Fibroblast of skin of abdomen (primary cell): ENCODE measurements around the gene IRF7.

Experiments used
- DNase-seq: peaks from one replicate; pipeline ENCODE4 v3.0.0-alpha.2; 2013

Gene IRF7

DNA sequence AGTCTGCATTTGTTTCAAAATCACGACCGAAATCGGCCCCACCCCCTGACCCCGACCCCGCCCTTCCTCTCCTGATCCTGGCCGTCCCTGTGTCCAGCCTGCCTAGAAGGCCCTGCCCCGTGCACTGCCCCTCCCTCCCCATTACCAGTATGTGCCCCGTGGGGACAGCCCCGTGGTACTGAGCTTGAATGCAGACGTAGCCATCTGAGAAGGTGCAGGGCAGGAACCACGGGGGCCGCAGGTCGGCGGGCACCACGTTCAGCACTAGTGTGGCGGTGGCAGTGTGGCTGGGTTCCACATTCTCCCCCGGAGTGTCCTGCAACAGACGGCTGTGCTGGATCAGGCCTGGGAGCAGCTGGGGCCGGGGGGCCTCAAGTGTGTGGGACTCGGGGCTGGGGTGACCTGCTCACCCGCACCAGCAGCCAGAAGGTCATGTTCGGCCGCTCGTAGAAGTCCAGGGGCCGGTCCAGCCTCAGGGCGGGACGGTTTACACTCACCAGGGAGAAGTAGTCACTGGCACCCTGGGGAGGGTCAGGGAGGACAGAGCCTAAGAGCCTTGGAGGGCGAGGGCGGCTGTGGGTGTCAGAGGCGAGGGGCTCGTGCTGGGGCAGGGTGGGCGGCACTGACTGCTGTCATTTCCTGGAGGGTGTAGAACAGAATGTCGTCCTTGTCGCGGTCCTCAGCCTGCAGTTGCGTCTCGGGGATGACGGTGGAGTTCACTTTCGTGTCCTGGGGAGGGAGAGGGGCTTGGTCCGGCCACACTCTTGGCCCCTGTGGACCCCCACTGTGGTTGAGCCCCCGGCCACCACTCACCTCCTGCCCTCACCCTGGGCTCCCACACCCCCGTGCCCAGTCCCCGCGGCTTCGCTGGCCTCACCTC, 5.4 kb upstream of the IRF7 start:
- DNase-seq = no peak

DNA sequence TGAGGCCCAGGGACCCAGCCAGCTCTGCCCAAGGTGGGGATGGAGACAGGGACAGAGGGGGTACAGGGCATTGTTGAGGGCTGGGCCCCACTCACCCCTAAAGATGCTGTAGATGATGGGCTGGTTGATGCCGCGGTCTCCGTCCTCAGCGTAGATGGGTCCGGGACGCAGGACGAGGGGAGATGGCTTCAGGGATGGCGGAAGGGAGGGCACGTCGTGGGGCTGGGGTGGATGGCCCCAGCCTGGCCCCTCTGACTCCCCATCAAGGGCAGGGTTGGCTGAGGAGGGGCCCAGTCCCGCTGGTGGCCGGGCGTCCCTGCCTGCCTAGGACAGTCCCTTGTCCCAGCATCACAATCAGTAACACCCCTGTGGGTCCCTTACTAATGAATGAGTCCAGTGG, 4.5 kb upstream of the IRF7 start:
- no peak for DNase-seq

DNA sequence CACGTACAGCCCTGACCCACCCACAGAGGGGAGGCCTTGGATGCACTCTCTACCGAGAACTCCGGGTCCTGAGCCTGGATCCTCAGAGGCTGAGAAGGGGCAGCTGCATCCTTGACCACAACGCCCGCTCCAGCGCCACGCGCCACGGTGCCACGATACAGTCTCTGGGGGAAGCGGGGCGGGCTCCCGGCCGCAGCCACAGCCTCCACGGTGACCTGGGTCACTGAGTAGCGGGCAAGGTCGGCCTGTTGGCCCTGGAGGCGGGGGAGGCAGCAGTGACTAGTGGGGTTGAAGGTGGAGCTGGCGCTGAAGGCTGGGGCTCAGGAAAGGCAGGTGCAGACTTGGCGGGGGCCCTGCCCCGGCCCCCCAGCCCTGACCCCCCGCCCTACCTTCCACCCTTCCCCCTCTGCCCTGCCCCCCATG, 3.9 kb upstream of the IRF7 start:
- no peak for DNase-seq

DNA sequence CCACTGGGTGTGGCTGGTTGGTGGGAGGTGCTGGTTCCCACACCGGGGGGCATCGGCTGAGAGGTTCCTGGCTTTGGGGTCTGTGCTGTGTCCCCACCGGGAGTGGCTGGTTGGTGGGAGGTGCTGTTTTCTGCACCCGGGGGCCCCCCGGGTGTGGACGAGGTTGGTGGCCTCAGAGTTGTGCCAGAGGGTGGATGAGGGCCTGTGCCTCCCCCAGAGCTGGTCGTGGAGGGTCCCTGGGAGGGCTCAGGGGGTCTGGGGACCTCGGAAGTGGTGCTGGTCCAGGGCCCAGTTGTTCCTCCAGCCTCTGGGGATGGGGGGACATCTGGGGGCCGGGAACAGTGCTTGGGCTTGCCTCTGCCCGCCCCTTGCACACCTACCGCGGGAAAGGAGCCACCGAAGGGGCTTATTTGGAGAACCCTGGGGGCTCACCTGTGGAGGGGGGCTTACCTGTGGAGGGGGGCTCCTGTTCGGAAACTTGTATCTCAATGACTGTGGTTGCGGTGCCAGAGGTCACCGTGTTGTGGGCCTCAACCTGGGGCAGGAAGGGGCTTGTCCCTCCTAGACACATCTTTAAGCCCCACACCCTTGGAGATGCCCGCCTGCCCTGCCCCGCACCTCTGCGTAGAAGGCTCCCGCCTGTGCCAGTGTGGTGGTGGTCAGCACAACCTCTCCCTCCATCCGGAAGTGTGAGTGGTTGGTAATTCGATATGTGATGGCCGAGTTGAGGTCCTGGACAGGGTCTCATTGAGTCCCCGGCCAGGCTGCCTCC, 3.3 kb upstream of the IRF7 start:
- no peak for DNase-seq

DNA sequence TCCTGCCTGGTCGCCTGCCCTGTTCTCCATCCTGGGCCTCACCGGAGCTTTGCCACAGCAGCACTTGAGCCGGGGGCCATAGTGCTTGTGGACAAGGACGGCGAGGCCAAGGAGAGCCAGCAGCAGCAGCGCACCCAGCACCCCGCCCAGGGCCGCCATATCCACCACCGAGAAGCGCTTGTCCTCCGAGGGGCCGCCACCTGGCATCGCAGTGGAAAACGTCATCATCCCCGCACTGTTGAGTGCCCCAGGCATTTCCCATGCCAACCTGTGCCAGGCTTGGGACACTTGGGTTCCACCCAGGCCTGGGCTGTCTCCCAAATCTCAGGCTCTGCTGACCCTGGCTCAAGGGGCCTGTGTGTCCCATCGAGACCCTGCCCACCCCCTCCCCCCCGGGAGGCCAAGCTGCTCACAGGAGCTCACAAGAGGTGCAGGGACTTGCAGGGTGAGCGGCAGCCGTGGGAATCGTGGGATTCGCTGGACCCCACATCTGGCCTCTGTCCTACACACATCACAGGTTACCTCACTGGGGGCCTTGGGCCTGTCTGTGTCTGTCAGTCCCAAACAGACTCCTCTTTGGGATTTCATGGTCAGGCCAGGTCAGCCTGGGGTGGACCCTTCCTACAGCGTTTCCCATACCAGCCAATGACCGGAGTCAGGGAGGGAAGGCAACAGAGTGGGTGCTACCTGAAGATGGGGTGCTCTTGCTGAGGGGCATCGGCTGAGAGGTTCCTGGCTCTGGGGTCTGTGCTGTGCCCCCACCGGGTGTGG, 2.3 kb upstream of the IRF7 start:
- DNase-seq = no peak

DNA sequence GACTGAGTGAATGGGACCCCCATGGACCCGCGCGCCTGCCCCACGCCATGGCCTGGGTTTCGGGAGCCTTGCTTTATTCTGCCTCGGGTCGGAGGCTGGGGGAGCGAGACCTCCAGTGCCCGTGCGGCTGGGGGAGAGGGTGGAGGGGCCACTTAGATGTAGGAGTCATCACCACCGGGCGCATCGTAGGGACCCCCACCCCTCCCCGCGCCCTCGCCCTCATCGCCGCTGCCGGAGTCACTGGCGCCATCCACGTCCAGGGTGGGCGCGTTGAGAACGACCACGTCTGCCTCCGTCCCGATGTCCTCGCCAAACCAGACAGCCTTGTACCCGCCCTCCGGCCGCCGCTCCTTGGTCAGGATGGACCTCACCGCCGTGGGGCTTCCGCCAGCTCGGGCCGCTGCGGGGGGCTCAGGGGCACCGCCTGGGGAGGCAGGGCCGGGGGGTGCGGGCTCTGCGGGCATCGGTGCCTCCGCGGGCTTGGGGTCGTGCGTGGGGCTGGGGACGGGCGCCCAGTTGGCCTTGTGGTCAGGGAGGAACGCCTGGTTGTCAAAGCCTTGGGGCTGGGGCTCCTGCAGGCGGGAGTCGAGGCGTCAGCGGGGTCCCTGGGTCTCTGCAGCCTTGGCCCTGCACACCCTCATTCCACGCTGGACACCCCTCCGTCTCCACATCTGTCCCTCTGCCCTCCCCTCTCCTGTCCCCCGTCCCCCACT, 1.6 kb upstream of the IRF7 start:
- DNase-seq = no peak

DNA sequence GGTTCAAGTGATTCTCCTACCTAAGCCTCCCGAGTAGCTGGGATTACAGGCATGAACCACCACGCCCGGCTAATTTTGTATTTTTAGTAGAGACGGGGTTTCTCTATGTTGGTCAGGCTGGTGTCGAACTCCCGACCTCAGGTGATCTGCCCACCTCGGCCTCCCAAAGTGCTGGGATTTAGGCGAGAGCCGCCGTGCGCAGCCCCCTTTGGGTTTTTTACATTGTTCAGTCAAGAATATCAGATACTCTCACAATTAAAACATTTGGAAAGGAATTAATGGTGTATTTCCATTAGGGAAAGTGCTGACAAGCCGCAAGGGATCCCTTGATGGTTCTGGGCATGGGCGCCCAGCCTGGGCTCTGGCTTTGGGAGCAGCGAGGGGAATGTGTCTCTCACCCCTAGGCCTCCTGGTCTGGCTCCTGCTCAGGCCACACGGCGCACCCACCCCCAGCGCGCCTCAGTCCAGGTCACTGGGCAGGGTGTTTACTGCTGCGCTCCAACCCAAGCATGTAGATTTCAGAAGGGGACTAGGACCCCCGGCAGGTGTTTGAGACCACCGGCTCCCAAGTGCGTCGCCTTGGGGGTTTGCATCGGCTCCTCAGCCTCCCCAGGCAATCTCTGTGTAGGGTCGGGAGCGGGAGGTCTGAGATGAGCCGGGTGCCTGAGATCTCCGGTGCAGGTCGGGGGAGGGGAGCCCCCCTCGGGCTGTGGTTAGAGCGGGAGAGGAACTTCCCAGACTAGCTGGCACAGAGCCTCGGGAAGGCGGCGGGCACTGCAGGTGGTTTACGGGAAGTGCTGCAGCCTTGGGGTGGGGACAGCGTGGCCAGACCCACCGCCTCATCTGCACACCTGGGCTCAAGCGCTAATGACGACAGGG, 809 bp upstream of the IRF7 start:
- no peak for DNase-seq

DNA sequence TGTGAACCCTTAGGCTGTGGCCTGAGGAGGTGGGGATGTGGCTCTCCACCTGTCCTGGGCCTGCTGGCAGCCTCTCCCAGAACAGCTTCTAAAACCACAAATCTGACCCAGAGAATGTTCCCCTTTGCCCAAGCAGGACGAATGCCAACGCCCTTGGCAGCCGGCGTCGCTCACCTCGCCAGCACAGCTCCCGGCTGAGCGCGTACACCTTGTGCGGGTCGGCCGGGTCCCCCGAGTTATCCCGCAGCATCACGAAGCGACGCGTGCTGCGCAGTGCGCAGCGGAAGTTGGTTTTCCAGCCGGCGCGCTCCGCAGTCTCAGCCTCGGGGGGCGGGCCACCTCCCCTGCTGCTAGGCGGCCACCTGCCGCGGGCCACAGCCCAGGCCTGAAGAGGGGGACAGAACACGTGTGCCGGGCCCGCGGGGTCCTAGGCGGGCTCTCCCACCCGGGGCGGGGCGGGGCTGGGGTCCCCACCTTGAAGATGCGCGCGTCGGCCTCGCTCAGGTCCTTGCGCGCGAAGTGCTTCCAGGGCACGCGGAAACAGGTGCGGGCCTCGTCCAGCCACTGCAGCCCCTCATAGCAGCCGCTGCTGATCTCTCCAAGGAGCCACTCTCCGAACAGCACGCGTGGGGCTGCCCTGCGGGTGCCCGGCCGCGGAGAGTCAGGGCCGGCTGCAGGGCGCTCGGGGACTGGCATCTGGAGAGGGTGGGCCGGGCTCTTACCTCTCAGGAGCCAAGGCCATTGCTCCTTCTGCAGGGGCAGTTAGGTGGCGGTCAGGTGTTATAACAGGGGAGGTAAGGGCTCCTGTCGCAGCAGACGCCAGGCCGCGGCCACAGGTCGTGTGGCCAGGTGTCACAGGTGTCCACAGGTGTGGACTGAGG, 887 bp downstream of the IRF7 start:
- DNase-seq = no peak

DNA sequence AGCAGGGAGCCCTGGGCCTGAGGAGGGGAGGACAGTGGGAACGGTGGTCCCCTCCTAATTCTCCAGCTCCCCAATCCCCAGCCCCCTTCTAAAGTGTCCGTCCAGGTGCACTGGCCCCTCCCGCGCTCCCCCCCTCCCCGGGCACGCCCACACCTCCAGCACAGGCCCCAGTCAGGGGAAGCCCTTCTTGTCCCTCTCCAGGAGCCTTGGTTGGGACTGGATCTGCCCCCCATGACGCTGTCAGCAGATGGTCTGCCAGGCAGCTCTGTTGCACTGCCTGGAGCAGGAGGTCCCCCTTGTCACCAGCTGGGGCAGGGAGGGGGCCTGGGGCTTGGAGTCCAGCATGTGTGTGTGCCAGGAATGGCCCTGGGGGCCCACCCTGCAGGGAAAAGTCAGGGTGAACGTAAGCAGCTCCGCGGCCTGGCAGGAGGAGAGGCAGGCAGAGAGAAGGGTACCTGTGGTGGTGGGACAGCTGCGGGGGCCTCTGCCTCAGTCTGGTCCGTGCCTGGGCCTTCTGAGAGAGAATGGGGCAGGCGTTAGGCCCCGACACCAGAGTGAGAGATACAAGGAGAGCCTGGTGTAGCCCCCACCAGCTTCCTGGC, 1.6 kb downstream of the IRF7 start:
- DNase-seq = no peak

DNA sequence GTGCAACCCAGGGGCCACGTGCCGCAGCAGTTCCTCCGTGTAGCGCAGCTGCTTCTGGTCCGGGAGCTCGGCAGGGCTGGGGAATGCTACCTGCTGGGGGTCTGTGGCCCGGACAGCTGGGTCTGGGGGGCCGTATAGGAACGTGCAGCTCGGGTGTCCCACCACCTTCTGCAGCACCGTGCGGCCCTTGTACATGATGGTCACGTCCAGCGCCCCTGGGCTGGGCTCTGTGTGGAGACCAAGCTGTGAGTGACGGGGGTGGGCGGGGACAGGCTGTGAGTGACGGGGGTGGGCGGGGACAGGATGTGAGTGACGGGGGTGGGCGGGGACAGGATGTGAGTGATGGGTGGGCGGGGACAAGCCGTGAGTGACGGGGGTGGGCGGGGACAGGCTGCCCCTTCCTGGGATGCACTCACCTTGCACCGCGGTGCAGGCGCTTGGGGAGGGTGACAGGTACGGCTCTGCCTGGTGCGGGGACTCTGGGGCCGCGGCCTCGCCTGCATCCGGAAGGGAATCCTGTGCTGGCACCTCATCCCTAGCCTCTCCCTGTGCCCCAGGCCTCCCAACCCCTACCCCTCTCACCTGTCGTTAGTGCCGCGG, 2.3 kb downstream of the IRF7 start:
- DNase-seq = peak; percentile 47

DNA sequence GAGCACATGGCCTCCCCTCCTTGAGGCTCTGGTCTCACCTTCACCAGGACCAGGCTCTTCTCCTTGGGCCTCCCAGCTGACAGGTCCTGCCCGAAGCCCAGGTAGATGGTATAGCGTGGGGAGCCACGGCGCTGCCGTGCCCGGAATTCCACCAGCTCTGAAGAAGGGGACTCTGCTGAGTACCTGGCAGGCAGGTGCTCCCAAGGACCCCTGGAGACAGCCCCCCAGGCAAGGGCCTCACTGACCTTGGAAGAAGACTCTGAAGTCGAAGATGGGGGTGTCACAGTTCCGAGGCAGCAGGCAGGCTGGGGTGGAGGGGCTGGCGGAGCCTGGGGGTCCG, 2.8 kb downstream of the IRF7 start:
- no peak for DNase-seq

DNA sequence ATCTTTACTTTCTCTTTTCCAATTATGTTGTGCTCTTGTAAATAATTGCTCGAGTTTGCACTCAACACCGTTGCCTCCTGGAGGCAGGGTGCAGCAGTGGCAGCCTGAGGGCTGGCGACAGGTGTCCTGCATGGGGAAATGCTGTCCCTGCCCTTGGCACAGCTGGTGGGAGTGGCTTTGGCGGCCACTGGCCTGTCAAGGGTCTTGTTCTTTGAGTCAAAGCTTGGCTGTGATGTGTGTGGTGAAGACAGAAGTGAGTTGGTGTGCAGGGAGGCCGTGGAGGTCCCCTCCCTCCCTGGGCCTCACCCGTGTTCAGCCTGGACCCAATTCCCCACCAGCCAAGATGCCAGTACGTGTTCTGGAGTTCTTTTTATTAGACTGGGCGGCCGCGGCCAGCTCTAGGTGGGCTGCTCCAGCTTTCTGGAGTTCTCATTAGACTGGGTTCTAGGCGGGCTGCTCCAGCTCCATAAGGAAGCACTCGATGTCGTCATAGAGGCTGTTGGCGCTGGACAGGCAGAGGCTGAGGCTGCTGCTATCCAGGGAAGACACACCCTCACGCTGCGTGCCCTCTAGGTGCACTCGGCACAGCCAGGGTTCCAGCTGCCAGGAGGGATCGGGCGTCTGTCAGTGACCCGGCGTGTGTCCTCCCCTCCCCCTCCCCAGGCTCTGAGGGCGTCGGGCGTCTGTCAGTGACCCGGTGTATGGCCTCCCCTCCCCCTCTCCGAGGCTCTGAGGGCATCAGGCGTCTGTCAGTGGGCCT, 3.4 kb downstream of the IRF7 start:
- no peak for DNase-seq

DNA sequence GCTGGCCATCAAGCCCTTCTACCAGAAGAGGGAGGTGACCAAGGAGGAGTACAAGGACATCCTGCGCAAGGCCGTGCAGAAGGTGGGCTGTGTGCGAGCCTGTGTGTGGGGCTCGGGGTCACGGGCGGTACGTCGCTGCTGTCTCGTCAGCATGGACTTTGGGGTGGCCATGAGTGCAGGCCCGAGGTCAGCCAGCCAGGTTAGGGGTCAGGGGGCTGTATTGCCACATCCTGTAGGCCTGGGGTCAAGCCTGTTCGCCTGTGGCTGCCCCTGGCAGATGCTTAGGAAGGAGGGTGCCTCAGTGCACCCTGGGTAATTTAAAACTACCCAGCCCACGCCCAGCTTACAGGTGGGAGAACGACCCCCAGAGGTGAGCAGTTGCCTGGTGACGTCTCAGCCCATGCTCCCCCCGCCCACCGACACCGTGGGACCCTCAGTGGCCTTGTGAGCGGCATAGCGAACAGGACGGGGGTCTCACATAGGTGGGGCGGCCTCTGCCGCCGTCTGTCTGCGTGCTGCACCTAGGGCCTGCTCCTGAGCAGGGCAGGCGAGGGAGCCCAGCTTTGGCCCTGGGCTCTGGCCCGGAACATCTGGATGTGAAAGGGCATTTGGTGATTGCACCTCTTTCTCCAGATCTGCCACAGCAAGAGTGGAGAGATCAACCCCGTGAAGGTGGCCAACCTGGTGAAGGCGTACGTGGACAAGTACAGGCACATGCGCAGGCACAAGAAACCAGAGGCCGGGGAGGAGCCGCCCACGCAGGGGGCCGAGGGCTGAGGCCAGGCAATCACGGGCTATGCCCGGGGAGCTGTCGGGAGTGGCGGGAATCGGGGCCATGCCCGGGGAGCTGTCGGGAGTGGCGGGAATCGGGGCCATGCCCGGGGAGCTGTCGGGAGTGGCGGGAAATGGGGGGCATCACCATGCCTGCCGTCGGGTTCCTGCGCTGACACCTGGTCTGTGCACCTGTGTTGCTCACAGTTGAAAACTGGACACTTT, 4.5 kb downstream of the IRF7 start:
- DNase-seq = no peak

DNA sequence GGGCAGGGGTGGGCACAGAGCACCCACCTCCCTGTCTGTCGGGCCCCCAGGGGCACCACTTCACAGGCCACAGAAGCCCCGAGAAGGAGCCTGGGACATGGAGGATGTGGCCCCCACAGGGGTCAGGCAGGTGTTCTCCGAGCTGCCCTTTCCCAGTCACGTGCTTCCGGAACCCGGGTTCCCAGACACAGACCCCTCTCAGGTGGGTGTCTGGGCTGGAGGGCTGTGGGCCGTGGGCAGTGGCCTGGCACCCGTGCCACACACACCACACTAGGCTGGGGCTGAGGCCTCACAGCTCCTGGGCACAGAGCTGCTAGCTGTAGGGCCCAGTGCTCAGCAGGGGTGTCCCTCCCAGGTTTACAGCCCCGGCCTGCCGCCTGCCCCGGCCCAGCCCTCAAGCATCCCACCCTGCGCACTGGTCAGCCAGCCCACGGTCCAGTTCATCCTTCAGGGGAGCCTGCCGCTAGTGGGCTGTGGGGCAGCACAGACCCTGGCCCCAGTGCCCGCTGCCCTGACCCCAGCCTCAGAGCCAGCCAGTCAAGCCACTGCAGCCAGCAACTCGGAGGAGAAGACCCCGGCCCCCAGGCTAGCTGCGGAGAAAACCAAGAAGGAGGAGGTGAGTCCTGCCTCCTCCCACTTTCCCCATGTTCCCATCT, 5.5 kb downstream of the IRF7 start:
- no peak for DNase-seq

DNA sequence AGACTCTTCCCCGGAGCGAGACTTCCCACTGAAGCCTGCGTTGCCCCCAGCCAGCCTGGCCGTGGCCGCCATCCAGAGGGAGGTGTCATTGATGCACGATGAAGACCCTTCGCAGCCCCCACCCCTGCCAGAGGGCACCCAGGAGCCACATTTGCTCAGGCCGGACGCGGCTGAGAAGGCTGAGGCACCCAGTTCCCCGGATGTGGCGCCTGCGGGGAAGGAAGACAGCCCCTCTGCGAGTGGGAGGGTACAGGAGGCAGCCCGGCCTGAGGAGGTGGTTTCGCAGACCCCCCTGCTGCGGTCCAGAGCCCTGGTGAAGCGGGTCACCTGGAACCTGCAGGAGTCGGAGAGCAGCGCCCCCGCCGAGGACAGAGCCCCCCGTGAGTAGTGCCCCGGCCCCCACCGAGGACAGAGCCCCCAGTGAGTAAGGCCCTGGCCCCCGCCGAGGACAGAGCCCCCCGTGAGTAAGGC, 6.4 kb downstream of the IRF7 start:
- no peak for DNase-seq

DNA sequence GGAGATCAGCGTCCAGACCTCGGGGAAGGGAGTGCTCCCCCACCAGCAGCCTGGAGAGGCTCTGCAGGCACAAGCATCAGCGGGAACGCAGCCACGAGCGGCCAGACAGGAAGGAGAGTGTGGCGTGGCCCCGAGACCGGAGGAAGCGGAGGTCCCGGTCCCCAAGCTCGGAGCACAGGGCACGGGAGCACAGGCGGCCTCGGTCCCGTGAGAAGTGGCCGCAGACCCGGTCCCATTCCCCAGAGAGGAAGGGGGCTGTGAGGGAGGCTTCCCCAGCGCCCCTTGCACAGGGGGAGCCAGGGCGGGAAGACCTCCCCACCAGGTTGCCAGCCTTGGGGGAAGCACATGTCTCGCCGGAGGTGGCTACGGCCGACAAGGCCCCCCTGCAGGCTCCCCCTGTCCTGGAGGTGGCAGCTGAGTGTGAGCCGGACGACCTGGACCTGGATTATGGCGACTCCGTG, 6.9 kb downstream of the IRF7 start:
- DNase-seq = no peak
